Body of pancreas (tissue), 4 donors: ENCODE measurements around the gene HEYL. TPM values are rescaled to one million over a fixed set of nuclear protein-coding genes. Genes with fewer than 3 reads are reported as not detected.

Experiments
- ATAC-seq: fragments of 150-250 bp; one replicate; pipeline ENCODE4 v1.9.1; 2016
- DNase-seq, 4 donors: peaks; one replicate each; pipeline ENCODE4 v3.0.0-alpha.2; 2019
- H3K27ac ChIP-seq, 4 donors: fragments of 200-600 bp; sonication (generic); 1 replicate in 3 of 4; 2 replicates in 1 of 4; pipeline versions ENCODE4 v1.5.1 to v1.6.1; 2016 to 2019; ENCODE audit warnings: mild to moderate bottlenecking in 1 of 4, mixed read lengths in 1 of 4, moderate library complexity in 1 of 4
- H3K27me3 ChIP-seq, 2 donors: fragments of 200-600 bp; sonication (generic); one replicate each; pipeline ENCODE4 v1.6.0; 2016; ENCODE audit warnings: mild to moderate bottlenecking in 1 of 2
- H3K36me3 ChIP-seq, 2 donors: fragments of 200-600 bp; sonication (generic); replicated peaks in 1 of 2; 2 replicates each; pipeline ENCODE4 v1.5.1; 2016; ENCODE audit warnings: low read depth in 2 of 2; ENCODE audit not compliant: insufficient read depth in 1 of 2
- H3K4me1 ChIP-seq: fragments of 200-600 bp; sonication (generic); one replicate; pipeline ENCODE4 v1.6.0; 2016
- H3K4me3 ChIP-seq, 2 donors: fragments of 200-600 bp; sonication (generic); 1 replicate in 1 of 2; 2 replicates in 1 of 2; pipeline ENCODE4 v1.5.1; 2016 to 2019
- H3K9me3 ChIP-seq, 3 donors: fragments of 200-600 bp; sonication (generic); 1 replicate in 2 of 3; 2 replicates in 1 of 3; pipeline ENCODE4 v1.5.1; 2016
- POLR2A ChIP-seq, 3 donors: fragments of 450-650 bp; IDR thresholded peaks; one replicate each; pipeline ENCODE4 v1.6.1; 2016; ENCODE audit warnings: antibody characterized with exemption in 3 of 3, mild to moderate bottlenecking in 2 of 3
- whole genome bisulfite sequencing, 2 donors: methylation state at CpG; one replicate each; pipeline ENCODE4 v1.1.5; 2017; 5-methylcytosine and 5-hydroxymethylcytosine counted together
- intact Hi-C: fragments of 100-400 bp; cut with DNase I; formaldehyde crosslinking; loops from one replicate; pipeline ENCODE4 v1.15.1; 2023
- total RNA-seq, 2 donors: library from RNA; depleted of rRNA; stranded (reverse); fragments of >200 nt; gene quantifications; one replicate each; pipeline ENCODE4 v1.1.0, GENCODE V29; 2016
- TF ChIP-seq, protein P1 (sequence below), 7 experiments: fragments of 450-650 bp in 4 of 7; fragments of 200-600 bp in 3 of 7; sonication (generic) in 3 of 7; IDR thresholded peaks; one replicate each; pipeline ENCODE4 v1.5.1; 2016 to 2019; ENCODE audit warnings: antibody characterized with exemption in 7 of 7

HEYL gene
- total RNA-seq, 2 donors from 2014 or later: 33.6 to 33.7 TPM

DNA sequence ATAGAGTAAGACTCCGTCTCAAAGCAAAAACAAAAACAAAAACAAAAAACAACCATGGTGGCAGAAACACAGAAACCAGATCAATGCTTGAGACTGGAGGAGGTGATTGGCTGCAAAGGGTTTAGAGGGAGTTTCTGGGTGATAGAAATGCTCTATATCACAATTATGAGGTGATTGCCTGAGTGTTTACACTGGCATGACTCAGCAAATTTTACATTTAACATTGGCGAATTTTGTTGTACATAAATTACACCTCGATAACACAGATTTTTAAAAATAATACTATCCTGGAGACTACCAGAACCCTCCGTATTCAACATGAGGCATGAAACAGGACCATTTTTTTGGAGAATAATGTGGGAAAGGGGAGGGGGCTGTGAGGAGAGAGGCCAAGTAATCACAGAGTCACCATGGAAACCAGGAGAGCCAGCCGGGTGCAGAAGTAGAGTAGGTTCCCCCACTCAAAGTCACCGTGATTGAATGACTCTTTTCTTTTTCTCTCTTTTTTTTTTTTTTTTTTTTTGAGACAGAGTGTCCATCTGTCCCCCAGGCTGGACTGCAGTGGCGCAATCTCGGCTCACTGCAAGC is 24.3 kb downstream of the HEYL start:
- intact Hi-C loops: no loop called here
- peak; percentile 27 for ATAC-seq

DNA sequence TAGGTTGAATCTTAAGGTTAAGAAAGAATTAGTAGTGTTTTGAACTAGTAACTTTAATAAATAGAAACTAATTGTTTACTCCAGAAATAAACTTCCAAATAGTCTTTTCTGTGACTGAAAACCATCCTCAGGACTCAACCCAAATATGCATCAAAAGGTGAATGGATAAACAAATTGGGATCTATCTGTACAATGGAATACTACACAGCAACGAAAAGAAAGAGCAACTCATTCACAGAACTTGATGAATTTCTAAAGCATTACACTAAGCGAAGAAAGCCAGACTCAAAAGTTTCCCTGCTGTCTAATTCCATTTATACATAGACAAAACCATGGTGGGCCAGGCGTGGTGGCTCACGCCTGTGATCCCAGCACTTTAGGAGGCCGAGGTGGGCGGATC is 25.0 kb downstream of the HEYL start:
- ATAC-seq (no peak), DNase-seq (no peak)
- H3K27ac ChIP-seq: no peak overlapping the region
- intact Hi-C loops: no loop called here
- no peaks in the 10 kb centered on the region for H3K27me3 ChIP-seq
- H3K36me3 ChIP-seq: no peaks in the 10 kb centered on the region
- WGBS, 2 donors: 85 to 94% methylated on average over 6 of the region's 6 CpGs
- H3K9me3 ChIP-seq: no peaks in the 10 kb centered on the region
- no peak for TF ChIP-seq POLR2A (IDR thresholded peaks at IDR 0.05)
- TF ChIP-seq, protein P1, sequence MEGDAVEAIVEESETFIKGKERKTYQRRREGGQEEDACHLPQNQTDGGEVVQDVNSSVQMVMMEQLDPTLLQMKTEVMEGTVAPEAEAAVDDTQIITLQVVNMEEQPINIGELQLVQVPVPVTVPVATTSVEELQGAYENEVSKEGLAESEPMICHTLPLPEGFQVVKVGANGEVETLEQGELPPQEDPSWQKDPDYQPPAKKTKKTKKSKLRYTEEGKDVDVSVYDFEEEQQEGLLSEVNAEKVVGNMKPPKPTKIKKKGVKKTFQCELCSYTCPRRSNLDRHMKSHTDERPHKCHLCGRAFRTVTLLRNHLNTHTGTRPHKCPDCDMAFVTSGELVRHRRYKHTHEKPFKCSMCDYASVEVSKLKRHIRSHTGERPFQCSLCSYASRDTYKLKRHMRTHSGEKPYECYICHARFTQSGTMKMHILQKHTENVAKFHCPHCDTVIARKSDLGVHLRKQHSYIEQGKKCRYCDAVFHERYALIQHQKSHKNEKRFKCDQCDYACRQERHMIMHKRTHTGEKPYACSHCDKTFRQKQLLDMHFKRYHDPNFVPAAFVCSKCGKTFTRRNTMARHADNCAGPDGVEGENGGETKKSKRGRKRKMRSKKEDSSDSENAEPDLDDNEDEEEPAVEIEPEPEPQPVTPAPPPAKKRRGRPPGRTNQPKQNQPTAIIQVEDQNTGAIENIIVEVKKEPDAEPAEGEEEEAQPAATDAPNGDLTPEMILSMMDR (IDR thresholded peaks at IDR 0.05): no peak
- H3K4me3 ChIP-seq: no peak overlapping the region
- H3K4me1 ChIP-seq: no peaks in the 10 kb centered on the region

More for the DNA sequence above, 24.3 kb downstream of the HEYL start:
- WGBS, 2 donors: 69 to 77% methylated on average over 8 of the region's 8 CpGs
- H3K9me3 ChIP-seq: no peaks in the 10 kb centered on the region
- H3K27ac ChIP-seq: no peak overlapping the region
- no peaks in the 10 kb centered on the region for H3K4me1 ChIP-seq
- no peak overlapping the region for H3K4me3 ChIP-seq
- no peaks in the 10 kb centered on the region for H3K27me3 ChIP-seq
- TF ChIP-seq, protein P1 (IDR thresholded peaks at IDR 0.05): no peak
- TF ChIP-seq POLR2A (IDR thresholded peaks at IDR 0.05): no peak
- no peak for DNase-seq
- H3K36me3 ChIP-seq: no peaks in the 10 kb centered on the region

DNA sequence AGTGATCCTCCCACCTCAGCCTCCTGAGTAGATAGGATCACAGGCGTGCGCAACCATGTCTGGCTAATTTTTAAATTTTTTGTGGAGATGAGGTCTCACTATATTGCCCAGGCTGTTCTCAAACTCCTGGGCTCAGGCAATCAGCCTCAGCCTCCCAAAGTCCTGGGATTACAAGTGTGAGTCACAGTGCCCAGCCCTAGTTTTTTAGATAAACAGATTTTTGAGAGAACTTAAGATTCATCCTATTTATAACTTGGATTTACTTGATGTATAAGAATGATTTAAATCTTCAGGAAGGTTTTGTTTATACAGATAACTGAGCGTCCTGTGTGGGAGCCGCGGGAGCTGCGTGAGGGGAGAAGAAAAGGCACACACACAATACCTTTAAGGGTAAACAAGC is 26.2 kb downstream of the HEYL start:
- Histone ChIP-seq H3K36me3 (no peaks in the 10 kb centered on the region), H3K27me3 (no peaks in the 10 kb centered on the region), H3K4me1 (no peaks in the 10 kb centered on the region), H3K27ac (no peak overlapping the region), H3K9me3 (no peaks in the 10 kb centered on the region), H3K4me3 (no peak overlapping the region)
- ATAC-seq (no peak), DNase-seq (no peak)
- 88 to 94% methylated on average over 6 of the region's 6 CpGs for WGBS, 2 donors
- intact Hi-C loops: no loop called here
- no peak for TF ChIP-seq POLR2A (IDR thresholded peaks at IDR 0.05)
- TF ChIP-seq, protein P1 (IDR thresholded peaks at IDR 0.05): no peak

DNA sequence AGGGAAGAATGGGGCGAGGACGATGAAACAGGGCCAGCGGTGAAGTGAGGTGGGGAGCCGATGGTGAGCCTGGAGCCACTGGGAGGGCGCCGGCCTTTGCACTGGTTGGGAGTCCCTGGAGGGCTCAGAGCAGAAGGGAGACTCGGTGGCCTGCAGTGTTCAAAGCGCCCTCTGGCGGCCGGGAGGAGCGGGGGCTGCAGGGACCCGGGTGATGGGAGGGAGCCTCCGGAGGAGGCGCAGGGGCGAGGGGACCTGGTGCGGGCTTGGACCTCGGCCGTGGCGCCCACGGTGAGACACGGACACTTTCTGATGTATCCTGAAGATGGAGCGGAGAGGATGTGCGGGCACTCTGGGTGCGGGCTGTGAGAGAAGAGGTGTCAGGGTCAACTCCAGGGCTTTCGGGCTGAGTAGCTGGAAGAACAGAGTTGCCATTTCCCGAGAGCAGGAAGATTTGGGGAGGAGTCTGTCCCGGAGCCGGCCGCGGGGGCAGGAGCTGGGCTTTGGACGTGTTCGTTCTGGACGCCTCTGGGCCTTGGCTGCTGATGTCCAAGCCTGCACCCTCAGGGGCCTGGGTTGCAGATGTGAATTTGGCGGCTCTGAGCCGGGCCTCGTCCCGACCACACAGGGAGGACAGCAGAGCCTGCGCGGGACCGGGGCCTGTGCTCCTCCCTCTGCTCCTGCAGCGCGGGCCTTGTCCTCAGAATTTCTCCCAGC is 29.7 kb downstream of the HEYL start:
- TF ChIP-seq, protein P1 (IDR thresholded peaks at IDR 0.05): peak in 5 of 7 experiments; percentile 18 to 61 (median 47)
- TF ChIP-seq POLR2A (IDR thresholded peaks at IDR 0.05): no peak
- Histone ChIP-seq H3K4me1 (peaks cover 4% of the 10 kb centered on the region), H3K36me3 (no peaks in the 10 kb centered on the region), H3K4me3 (no peak overlapping the region), H3K27me3 (no peaks in the 10 kb centered on the region), H3K27ac (no peak overlapping the region), H3K9me3 (no peaks in the 10 kb centered on the region)
- no peak for ATAC-seq
- intact Hi-C loops: loop anchor here (5.0 kb wide), 2 partner anchors 43 to 108 kb away; no protein-coding TSS in a partner anchor
- DNase-seq: peak in 3 of 4 donors; percentile 53 to 68 (median 60)
- WGBS, 2 donors: 48 to 88% methylated on average over 24 to 42 of the region's 42 CpGs
